MCF 10A (cell line): ENCODE data around the gene PRPH2. TPM values are rescaled to one million over a fixed set of nuclear protein-coding genes. Genes with fewer than 3 reads are reported as not detected.

Source experiments
- BruUV-seq: library from RNA; stranded (reverse); fragments of 400-500 nt; replicated peaks from 2 replicates; lab custom pipeline; 2021; lab: Mats Ljungman, UMichigan
- CTCF ChIA-PET: fragments of 300-600 bp; sonication (Branson Sonifier 250); formaldehyde crosslinking; extraction: SDS; loops from one replicate; lab custom pipeline; 2021; ENCODE audit warnings: antibody characterized with exemption, inconsistent platforms; lab: Yijun Ruan, JAX
- POLR2A ChIA-PET: fragments of 300-600, 350-650 bp; sonication (Branson Sonifier 250); formaldehyde crosslinking; extraction: SDS; loops from one replicate; lab custom pipeline; 2020; ENCODE audit warnings: antibody characterized with exemption, inconsistent platforms; lab: Yijun Ruan, JAX
- DNase-seq: peaks from one replicate; pipeline ENCODE4 v3.0.0-alpha.2; 2018; ENCODE audit not compliant: unreplicated experiment
- H3K27ac Mint-ChIP-seq: one replicate; pipeline ENCODE4 v1.8.0; 2022; ENCODE audit warnings: mild to moderate bottlenecking, low read depth, mixed read lengths; ENCODE audit not compliant: unreplicated experiment
- H3K27me3 Mint-ChIP-seq: one replicate; pipeline ENCODE4 v1.8.0; 2022; ENCODE audit warnings: mixed read lengths; ENCODE audit not compliant: insufficient read depth, unreplicated experiment
- H3K36me3 Mint-ChIP-seq: one replicate; pipeline ENCODE4 v1.8.0; 2022; ENCODE audit warnings: mild to moderate bottlenecking, moderate library complexity, mixed read lengths; ENCODE audit not compliant: insufficient read depth, unreplicated experiment
- H3K4me1 Mint-ChIP-seq: one replicate; pipeline ENCODE4 v1.8.0; 2022; ENCODE audit warnings: mixed read lengths; ENCODE audit not compliant: insufficient read depth, unreplicated experiment
- H3K4me3 Mint-ChIP-seq: one replicate; pipeline ENCODE4 v1.8.0; 2022; ENCODE audit warnings: mild to moderate bottlenecking, moderate library complexity, mixed read lengths; ENCODE audit not compliant: unreplicated experiment
- H3K9me3 Mint-ChIP-seq: one replicate; pipeline ENCODE4 v1.8.0; 2022; ENCODE audit warnings: mixed read lengths; ENCODE audit not compliant: unreplicated experiment
- CTCF ChIP-seq: fragments of 200-600 bp; IDR thresholded peaks from one replicate; pipeline ENCODE4 v1.8.0; 2022; ENCODE audit warnings: antibody characterized with exemption, mild to moderate bottlenecking; ENCODE audit not compliant: unreplicated experiment
- intact Hi-C: fragments of 100-400 bp; cut with micrococcal nuclease; formaldehyde crosslinking; loops from 2 replicates; pipeline ENCODE4 v1.14.1; 2022
- total RNA-seq: library from RNA; stranded (reverse); gene quantifications from 2 replicates; pipeline ENCODE4 v1.2.3, GENCODE V29; 2022

PRPH2 gene
- total RNA-seq, 1 experiment from 2014 or later: not detected

- no peak for TF ChIP-seq CTCF
- no peak for DNase-seq
- no peaks in the 10 kb centered on the region for H3K36me3 Mint-ChIP-seq
- ChIA-PET CTCF (interaction anchor here (0.5 to 3.7 kb wide), 30 partner anchors 12 to 978 kb away, joined by 3 to 40 read pairs (median 4); partner anchors contain the start of genes RPL7L1 and TBCC), POLR2A (interaction anchor here (0.6 to 2.2 kb wide), 14 partner anchors 8 to 143 kb away, joined by 3 to 17 read pairs (median 4); partner anchors contain the start of genes BICRAL and TBCC)
- peak overlapping the region; percentile 11 for H3K4me3 Mint-ChIP-seq
- intact Hi-C loops: loop anchor here (1.0 to 2.0 kb wide), 4 partner anchors 33 to 173 kb away; no protein-coding TSS in a partner anchor
- BruUV-seq: no TSS peak
- H3K4me1 Mint-ChIP-seq: no peaks in the 10 kb centered on the region
- no peak overlapping the region for H3K27ac Mint-ChIP-seq
- no peaks in the 10 kb centered on the region for H3K9me3 Mint-ChIP-seq
- H3K27me3 Mint-ChIP-seq: peaks cover 11% of the 10 kb centered on the region
These were observed 3.6 kb upstream of the PRPH2 start for GRCh38 chr6:42726026-42726425.

- Mint-ChIP-seq H3K4me3 (no peak overlapping the region), H3K27me3 (peaks cover 20% of the 10 kb centered on the region), H3K36me3 (no peaks in the 10 kb centered on the region), H3K4me1 (no peaks in the 10 kb centered on the region), H3K9me3 (no peaks in the 10 kb centered on the region), H3K27ac (no peak overlapping the region)
- ChIA-PET POLR2A (interaction anchor here (1.0 to 2.2 kb wide), 4 partner anchors 9 to 85 kb away, joined by 3 to 17 read pairs (median 4); partner anchors contain the start of gene TBCC), CTCF (interaction anchor here (0.5 to 3.7 kb wide), 4 partner anchors 27 to 62 kb away, joined by 4 to 40 read pairs (median 4); no protein-coding TSS in a partner anchor)
- BruUV-seq: no TSS peak
- intact Hi-C loops: no loop called here
- DNase-seq: no peak
- TF ChIP-seq CTCF: no peak
These were observed 2.4 kb upstream of the PRPH2 start for GRCh38 chr6:42724825-42725224.

GRCh38 chr6:42720739-42721138, 1.7 kb downstream of the PRPH2 start:
- no peak for DNase-seq
- CTCF ChIA-PET: interaction anchor here (0.7 kb wide), 1 partner anchor 15 kb away, joined by 3 read pairs; no protein-coding TSS in a partner anchor

More at GRCh38 chr6:42720739-42721138, 1.7 kb downstream of the PRPH2 start:
- peaks cover 20% of the 10 kb centered on the region for H3K27me3 Mint-ChIP-seq
- POLR2A ChIA-PET: no interaction called here
- H3K4me1 Mint-ChIP-seq: no peaks in the 10 kb centered on the region
- no peak overlapping the region for H3K4me3 Mint-ChIP-seq
- no peak overlapping the region for H3K27ac Mint-ChIP-seq
- H3K36me3 Mint-ChIP-seq: no peaks in the 10 kb centered on the region
- BruUV-seq: no TSS peak
- TF ChIP-seq CTCF: no peak
- intact Hi-C loops: no loop called here
- H3K9me3 Mint-ChIP-seq: no peaks in the 10 kb centered on the region
